ENCODE data around the gene SPTLC3.

The SPTLC3 gene

GRCh38 chr20:13147071-13147963, 138.5 kb downstream of the SPTLC3 start:
- DNase-seq, result no peak

- no peak for DNase-seq
Observed at GRCh38 chr20:13147971-13148370, 139.2 kb downstream of the SPTLC3 start.

- DNase-seq, result no peak
Observed at GRCh38 chr20:13148402-13148801, 139.6 kb downstream of the SPTLC3 start.

- no peak for DNase-seq
Observed at GRCh38 chr20:13148961-13149360, 140.2 kb downstream of the SPTLC3 start.

- DNase-seq, result no peak
Observed at GRCh38 chr20:13149371-13150105, 140.8 kb downstream of the SPTLC3 start.

GRCh38 chr20:13158369-13158768, 149.6 kb downstream of the SPTLC3 start:
- no peak for DNase-seq

GRCh38 chr20:13159889-13160288, 151.1 kb downstream of the SPTLC3 start:
- no peak for DNase-seq

- DNase-seq, result no peak
Observed at GRCh38 chr20:13165203-13165602, 156.4 kb downstream of the SPTLC3 start.

- no peak for DNase-seq
Observed at GRCh38 chr20:13166011-13166410, 157.2 kb downstream of the SPTLC3 start.

GRCh38 chr20:13166437-13166836, 157.7 kb downstream of the SPTLC3 start:
- no peak for DNase-seq

GRCh38 chr20:13169086-13169485, 160.3 kb downstream of the SPTLC3 start:
- DNase-seq, result no peak

GRCh38 chr20:13170771-13171170, 162.0 kb downstream of the SPTLC3 start:
- no peak for DNase-seq

- DNase-seq, result no peak
Observed at GRCh38 chr20:13173201-13173600, 164.4 kb downstream of the SPTLC3 start.

- DNase-seq, result no peak
Observed at GRCh38 chr20:13174402-13174801, 165.6 kb downstream of the SPTLC3 start.

- no peak for DNase-seq
Observed at GRCh38 chr20:13180986-13181889, 172.5 kb downstream of the SPTLC3 start.

GRCh38 chr20:13183005-13183404, 174.2 kb downstream of the SPTLC3 start:
- DNase-seq, result no peak

GRCh38 chr20:13186043-13186774, 177.4 kb downstream of the SPTLC3 start:
- no peak for DNase-seq

- DNase-seq, result no peak
Observed at GRCh38 chr20:13187899-13188298, 179.1 kb downstream of the SPTLC3 start.

GRCh38 chr20:13199279-13199678, 190.5 kb downstream of the SPTLC3 start:
- no peak for DNase-seq

- DNase-seq, result peak; percentile 98
Observed at GRCh38 chr20:13200767-13201500, 192.2 kb downstream of the SPTLC3 start.

GRCh38 chr20:13202565-13202964, 193.8 kb downstream of the SPTLC3 start:
- no peak for DNase-seq

GRCh38 chr20:13205425-13205824, 196.7 kb downstream of the SPTLC3 start:
- no peak for DNase-seq
